Lung (tissue), 12 donors: Measurements from ENCODE around the gene GSTM4. TPM values are rescaled to one million over a fixed set of nuclear protein-coding genes. Genes with fewer than 3 reads are reported as not detected.
A peak's percentile ranks its signal among the peaks of the same experiment; 100 is the strongest.
"Not testable (repeated sequence)": the region's sequence is repeated elsewhere in the genome, so short reads cannot be mapped to it uniquely, and the experiment has no call there.

Experiments
- ATAC-seq: fragments of 200-7000 bp; cut with Tn5 transposase; one replicate; pipeline ENCODE4 v1.9.1; 2020; ENCODE audit warnings: moderate number of reproducible peaks; ENCODE audit not compliant: insufficient read depth, low FRiP score
- DNase-seq, 3 donors: peaks; one replicate each; pipeline ENCODE4 v3.0.0-alpha.2; 2013 to 2017
- H3K27ac ChIP-seq, 2 donors: one replicate each; pipeline ENCODE4 v1.5.1; 2013; ENCODE audit warnings: mild to moderate bottlenecking in 2 of 2, moderate library complexity in 2 of 2, control low read depth in 1 of 2, inconsistent platforms in 1 of 2, low read depth in 1 of 2, low read length in 1 of 2
- H3K27me3 ChIP-seq, 3 donors: one replicate each; pipeline ENCODE4 v1.5.1; 2013; ENCODE audit warnings: low read length in 2 of 3; ENCODE audit not compliant: control insufficient read depth in 3 of 3, insufficient read depth in 3 of 3
- H3K36me3 ChIP-seq, 4 donors: one replicate each; pipeline ENCODE4 v1.5.1; 2013; ENCODE audit warnings: low read length in 4 of 4, mild to moderate bottlenecking in 1 of 4, moderate library complexity in 1 of 4; ENCODE audit not compliant: control insufficient read depth in 4 of 4, insufficient read depth in 4 of 4
- H3K4me1 ChIP-seq, 5 donors: one replicate each; pipeline ENCODE4 v1.5.1; 2013; ENCODE audit warnings: low read length in 5 of 5, mild to moderate bottlenecking in 2 of 5, moderate library complexity in 1 of 5; ENCODE audit not compliant: control insufficient read depth in 5 of 5, insufficient read depth in 5 of 5
- H3K4me3 ChIP-seq: one replicate; pipeline ENCODE4 v1.5.1; 2013; ENCODE audit warnings: mild to moderate bottlenecking, control low read depth, moderate library complexity
- H3K9ac ChIP-seq, 2 donors: one replicate each; pipeline ENCODE4 v1.5.1; 2013; ENCODE audit warnings: low read length in 2 of 2, control low read depth in 1 of 2; ENCODE audit not compliant: insufficient read depth in 1 of 2
- H3K9me3 ChIP-seq, 4 donors: one replicate each; pipeline ENCODE4 v1.5.1; 2013; ENCODE audit warnings: low read length in 3 of 4, mild to moderate bottlenecking in 1 of 4, moderate library complexity in 1 of 4; ENCODE audit not compliant: control insufficient read depth in 4 of 4, insufficient read depth in 3 of 4
- WGBS, 2 donors: extraction: QIAGEN DNeasy Blood & Tissue Kit; methylation state at CpG; one replicate each; pipeline ENCODE4 v1.1.7; 2013; 5-methylcytosine and 5-hydroxymethylcytosine counted together
- polyA plus RNA-seq, 2 donors: library from polyadenylated mRNA; stranded (reverse); fragments of 200-250 nt; gene quantifications; one replicate each; pipeline ENCODE4 v1.2.1, GENCODE V29; 2013
- total RNA-seq, 2 donors: library from RNA; depleted of rRNA in 1 of 2; stranded (reverse); fragments of >200 nt in 1 of 2; gene quantifications; one replicate each; pipeline ENCODE4 v1.2.1, GENCODE V29; 2014 to 2021
- TF ChIP-seq, protein P1 (sequence below): IDR thresholded peaks from 2 replicates; pipeline ENCODE4 v1.5.1; 2012; ENCODE audit warnings: mild to moderate bottlenecking; ENCODE audit errors: control extremely low read depth, extremely low read depth
- donor health status: control.
- donor health status: control.
- donor health status: Bipolar disorder and iron deficiency.
- donor health status: healthy.
- donor health status: DM: yes; HTN: yes; CAD: no.

GSTM4 gene
- total and polyA plus RNA-seq, 4 donors: 8.8 to 19.7 (median 17.9) TPM

- Histone ChIP-seq H3K9ac (no peak overlapping the region), H3K9me3 (no peaks in the 10 kb centered on the region), H3K27me3 (no peaks in the 10 kb centered on the region), H3K27ac (no peak overlapping the region), H3K4me3 (no peak overlapping the region), H3K36me3 (peaks cover 0 to 10% (median 1%) of the 10 kb centered on the region in 4 donors), H3K4me1 (peaks cover 0 to 8% (median 5%) of the 10 kb centered on the region in 5 donors)
- no peak for ATAC-seq
- no peak for DNase-seq
- 39 to 45% methylated on average over 3 of the region's 3 CpGs for WGBS, 2 donors
- TF ChIP-seq, protein P1, sequence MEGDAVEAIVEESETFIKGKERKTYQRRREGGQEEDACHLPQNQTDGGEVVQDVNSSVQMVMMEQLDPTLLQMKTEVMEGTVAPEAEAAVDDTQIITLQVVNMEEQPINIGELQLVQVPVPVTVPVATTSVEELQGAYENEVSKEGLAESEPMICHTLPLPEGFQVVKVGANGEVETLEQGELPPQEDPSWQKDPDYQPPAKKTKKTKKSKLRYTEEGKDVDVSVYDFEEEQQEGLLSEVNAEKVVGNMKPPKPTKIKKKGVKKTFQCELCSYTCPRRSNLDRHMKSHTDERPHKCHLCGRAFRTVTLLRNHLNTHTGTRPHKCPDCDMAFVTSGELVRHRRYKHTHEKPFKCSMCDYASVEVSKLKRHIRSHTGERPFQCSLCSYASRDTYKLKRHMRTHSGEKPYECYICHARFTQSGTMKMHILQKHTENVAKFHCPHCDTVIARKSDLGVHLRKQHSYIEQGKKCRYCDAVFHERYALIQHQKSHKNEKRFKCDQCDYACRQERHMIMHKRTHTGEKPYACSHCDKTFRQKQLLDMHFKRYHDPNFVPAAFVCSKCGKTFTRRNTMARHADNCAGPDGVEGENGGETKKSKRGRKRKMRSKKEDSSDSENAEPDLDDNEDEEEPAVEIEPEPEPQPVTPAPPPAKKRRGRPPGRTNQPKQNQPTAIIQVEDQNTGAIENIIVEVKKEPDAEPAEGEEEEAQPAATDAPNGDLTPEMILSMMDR: no peak
These were observed 2.7 kb downstream of the GSTM4 start for GRCh38 chr1:109658533-109659042.

- no peak overlapping the region for H3K27ac ChIP-seq
These were observed 3.2 kb downstream of the GSTM4 start for GRCh38 chr1:109659145-109659544.

DNA sequence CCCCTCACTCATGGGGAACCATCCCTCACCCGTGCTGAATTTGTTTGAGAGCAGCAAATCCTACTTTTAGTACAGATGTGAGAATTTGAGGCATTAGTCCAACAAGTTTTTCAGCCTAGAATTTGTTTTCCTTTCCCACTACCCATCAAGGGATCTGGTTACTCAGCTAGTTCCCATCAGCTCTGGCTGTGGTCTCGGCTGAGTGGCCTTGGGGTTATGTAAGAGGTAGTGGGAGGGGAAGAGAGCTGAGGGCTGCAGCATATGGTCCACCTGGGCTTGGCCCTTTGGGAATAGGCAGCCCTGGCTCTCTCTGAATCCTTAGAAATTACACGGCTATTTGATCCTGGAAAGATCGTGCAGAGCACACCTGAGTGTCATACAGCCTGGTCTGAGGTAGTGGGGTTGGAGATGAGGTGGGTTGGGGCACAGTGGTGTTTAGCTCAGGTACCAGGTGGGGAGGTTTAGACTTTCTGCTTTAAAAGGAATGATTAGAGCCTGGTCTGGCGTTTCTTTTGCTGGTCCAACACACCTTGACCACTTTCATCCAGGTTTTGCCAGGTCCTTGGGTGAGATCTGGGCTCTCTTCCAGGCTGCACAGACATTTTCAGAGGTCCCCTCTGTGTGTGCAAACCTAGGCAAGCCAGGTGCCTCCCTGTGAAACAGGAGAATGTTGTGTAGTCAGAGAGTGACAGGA, 4.2 kb downstream of the GSTM4 start:
- Histone ChIP-seq H3K4me1 (peaks cover 0 to 6% (median 4%) of the 10 kb centered on the region in 5 donors), H3K27me3 (no peaks in the 10 kb centered on the region), H3K4me3 (no peak overlapping the region), H3K27ac (no peak overlapping the region), H3K36me3 (peaks cover 0 to 10% (median 1%) of the 10 kb centered on the region in 4 donors), H3K9me3 (no peaks in the 10 kb centered on the region), H3K9ac (no peak overlapping the region)
- peak in 1 of 3 donors; percentile 33 for DNase-seq
- TF ChIP-seq, protein P1: no peak
- ATAC-seq: no peak
- 71 to 74% methylated on average over 5 of the region's 5 CpGs for WGBS, 2 donors

More at GRCh38 chr1:109659145-109659544, 3.2 kb downstream of the GSTM4 start:
- peaks cover 0 to 8% (median 5%) of the 10 kb centered on the region in 5 donors for H3K4me1 ChIP-seq
- H3K36me3 ChIP-seq: peaks cover 0 to 10% (median 1%) of the 10 kb centered on the region in 4 donors
- ATAC-seq (no peak), DNase-seq (peak in 1 of 3 donors; percentile 34)
- H3K27me3 ChIP-seq: no peaks in the 10 kb centered on the region
- 73 to 84% methylated on average over 2 of the region's 2 CpGs for WGBS, 2 donors
- H3K9ac ChIP-seq: no peak overlapping the region
- H3K9me3 ChIP-seq: no peaks in the 10 kb centered on the region
- TF ChIP-seq, protein P1: no peak
- H3K4me3 ChIP-seq: no peak overlapping the region

DNA sequence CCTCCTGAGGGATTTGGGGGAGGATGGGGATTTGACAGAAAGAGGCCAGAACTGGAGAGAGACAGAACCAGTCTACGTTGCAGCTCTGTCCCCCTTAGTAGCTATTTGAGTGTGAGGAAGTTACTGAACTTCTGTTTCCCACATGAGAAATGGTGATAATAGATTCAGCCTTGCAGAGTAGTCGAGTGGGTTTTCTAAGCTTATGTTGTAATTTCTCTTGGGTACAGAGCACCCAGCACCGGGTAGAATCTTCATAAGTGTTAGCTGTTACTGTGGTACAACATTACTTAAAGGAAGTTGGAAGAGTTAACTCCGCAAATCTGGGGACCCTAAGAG, 4.8 kb downstream of the GSTM4 start:
- H3K9me3 ChIP-seq, H3K27ac ChIP-seq, H3K4me3 ChIP-seq, DNase-seq, H3K27me3 ChIP-seq, ATAC-seq, H3K4me1 ChIP-seq, H3K9ac ChIP-seq: not testable (repeated sequence)
- WGBS, 2 donors: 50 to 52% methylated on average over 3 of the region's 4 CpGs
- peaks cover 0 to 10% (median 1%) of the 10 kb centered on the region in 4 donors for H3K36me3 ChIP-seq
